Measurements from ENCODE around the gene HMG20A. TPM values are rescaled to one million over a fixed set of nuclear protein-coding genes. Genes with fewer than 3 reads are reported as not detected.

Gene HMG20A
- total RNA-seq, 1 experiment from 2014 or later = 51.2 TPM

- DNase-seq (ENCODE audit: low read depth) = no peak
Observed at GRCh38 chr15:77517579-77517978, 96.9 kb downstream of the HMG20A start.

GRCh38 chr15:77518458-77518857 lies 97.8 kb downstream of the HMG20A start:
- DNase-seq (ENCODE audit: low read depth) = no peak

- DNase-seq (ENCODE audit: low read depth) = peak; percentile 19
Observed at GRCh38 chr15:77519540-77519939, 98.9 kb downstream of the HMG20A start.

GRCh38 chr15:77521206-77521605 lies 100.5 kb downstream of the HMG20A start:
- DNase-seq (ENCODE audit: low read depth) = no peak

- no peak for DNase-seq (ENCODE audit: low read depth)
Observed at GRCh38 chr15:77525400-77525811, 104.7 kb downstream of the HMG20A start.

GRCh38 chr15:77525907-77526594 lies 105.4 kb downstream of the HMG20A start:
- DNase-seq (ENCODE audit: low read depth) = no peak

GRCh38 chr15:77526595-77527163 lies 106.0 kb downstream of the HMG20A start:
- no peak for DNase-seq (ENCODE audit: low read depth)

- peak; percentile 36 for DNase-seq (ENCODE audit: low read depth)
Observed at GRCh38 chr15:77527164-77527778, 106.6 kb downstream of the HMG20A start.

GRCh38 chr15:77527831-77528231 lies 107.1 kb downstream of the HMG20A start:
- DNase-seq (ENCODE audit: low read depth) = no peak

GRCh38 chr15:77528290-77528967 lies 107.7 kb downstream of the HMG20A start:
- no peak for DNase-seq (ENCODE audit: low read depth)

GRCh38 chr15:77528968-77529319 lies 108.3 kb downstream of the HMG20A start:
- DNase-seq (ENCODE audit: low read depth) = no peak

- DNase-seq (ENCODE audit: low read depth) = no peak
Observed at GRCh38 chr15:77529394-77530159, 108.9 kb downstream of the HMG20A start.

- no peak for DNase-seq (ENCODE audit: low read depth)
Observed at GRCh38 chr15:77530576-77530975, 109.9 kb downstream of the HMG20A start.

- DNase-seq (ENCODE audit: low read depth) = no peak
Observed at GRCh38 chr15:77531191-77532000, 110.7 kb downstream of the HMG20A start.

- DNase-seq (ENCODE audit: low read depth) = no peak
Observed at GRCh38 chr15:77532067-77532710, 111.5 kb downstream of the HMG20A start.

- DNase-seq (ENCODE audit: low read depth) = no peak
Observed at GRCh38 chr15:77532846-77533245, 112.2 kb downstream of the HMG20A start.

GRCh38 chr15:77533578-77534430 lies 113.1 kb downstream of the HMG20A start:
- DNase-seq (ENCODE audit: low read depth) = no peak
